ENCODE data around the gene SCUBE1. TPM values are rescaled to one million over a fixed set of nuclear protein-coding genes. Genes with fewer than 3 reads are reported as not detected.

Gene SCUBE1
- total RNA-seq, 5 donors from 2014 or later (not counting 1 experiment from before 2014, with no cell fraction given), result 0.03 to 0.10 TPM; not detected in 3

- CTCF ChIA-PET, result no interaction called here
- no peak overlapping the region for H3K4me3 Mint-ChIP-seq
- H3K4me1 ChIP-seq (ENCODE audit: control insufficient read depth in 1 of 2, extremely low read depth in 1 of 2, insufficient read depth in 2 of 2, low read length in 2 of 2), result peaks cover 10 to 52% of the 10 kb centered on the region in 2 experiments
- peaks cover 7 to 8% of the 10 kb centered on the region in 2 donors for H3K27me3 Mint-ChIP-seq
- H3K27ac Mint-ChIP-seq, result no peak overlapping the region
- WGBS (ENCODE audit: insufficient coverage), result 92% methylated on average over 14 of the region's 17 CpGs
- H3K4me1 Mint-ChIP-seq, result peaks cover 38 to 45% (median 43%) of the 10 kb centered on the region in 3 donors
- H3K36me3 Mint-ChIP-seq, result no peaks in the 10 kb centered on the region
- DNase-seq (no peak), ATAC-seq (replicated peaks in 1 of 4) (no peak)
- POLR2A ChIA-PET, result no interaction called here
- no peak overlapping the region for H3K4me3 ChIP-seq (ENCODE audit: control insufficient read depth in 1 of 2, extremely low read depth in 1 of 2, low read length in 1 of 2)
- H3K9me3 Mint-ChIP-seq, result no peaks in the 10 kb centered on the region
- no peaks in the 10 kb centered on the region for H3K9me3 ChIP-seq
- no peaks in the 10 kb centered on the region for H3K36me3 ChIP-seq (ENCODE audit: control insufficient read depth in 2 of 2, extremely low read depth in 1 of 2, insufficient read depth in 1 of 2, low read length in 1 of 2)
- H3K27ac ChIP-seq (ENCODE audit: low read length), result no peak overlapping the region
- peaks cover 0 to 9% of the 10 kb centered on the region in 2 experiments for H3K27me3 ChIP-seq (replicated peaks in 1 of 2; ENCODE audit: control insufficient read depth in 2 of 2, extremely low read depth in 1 of 2, insufficient read depth in 2 of 2, low read length in 1 of 2)
Observed at GRCh38 chr22:43260331-43261231, 82.6 kb downstream of the SCUBE1 start.

GRCh38 chr22:43257961-43258360, 85.2 kb downstream of the SCUBE1 start:
- DNase-seq (no peak), ATAC-seq (replicated peaks in 1 of 4) (no peak)
- Mint-ChIP-seq H3K36me3 (no peaks in the 10 kb centered on the region), H3K4me3 (no peak overlapping the region), H3K9me3 (no peaks in the 10 kb centered on the region), H3K27ac (no peak overlapping the region), H3K4me1 (peaks cover 19 to 23% (median 23%) of the 10 kb centered on the region in 3 donors), H3K27me3 (peaks cover 5 to 11% of the 10 kb centered on the region in 2 donors)
- Histone ChIP-seq H3K4me3 (ENCODE audit: control insufficient read depth in 1 of 2, extremely low read depth in 1 of 2, low read length in 1 of 2) (no peak overlapping the region), H3K4me1 (ENCODE audit: control insufficient read depth in 1 of 2, extremely low read depth in 1 of 2, insufficient read depth in 2 of 2, low read length in 2 of 2) (peaks cover 2 to 25% of the 10 kb centered on the region in 2 experiments), H3K27ac (ENCODE audit: low read length) (no peak overlapping the region), H3K9me3 (no peaks in the 10 kb centered on the region), H3K27me3 (replicated peaks in 1 of 2; ENCODE audit: control insufficient read depth in 2 of 2, extremely low read depth in 1 of 2, insufficient read depth in 2 of 2, low read length in 1 of 2) (peaks cover 0 to 21% of the 10 kb centered on the region in 2 experiments), H3K36me3 (ENCODE audit: control insufficient read depth in 2 of 2, extremely low read depth in 1 of 2, insufficient read depth in 1 of 2, low read length in 1 of 2) (no peaks in the 10 kb centered on the region)
- ChIA-PET POLR2A (no interaction called here), CTCF (no interaction called here)
- 50% methylated on average over 20 of the region's 20 CpGs for WGBS (ENCODE audit: insufficient coverage)

GRCh38 chr22:43257549-43257948, 85.6 kb downstream of the SCUBE1 start:
- H3K27me3 Mint-ChIP-seq, result peaks cover 5 to 11% of the 10 kb centered on the region in 2 donors

GRCh38 chr22:43256976-43257545, 86.1 kb downstream of the SCUBE1 start:
- H3K27me3 Mint-ChIP-seq, result peaks cover 5 to 11% of the 10 kb centered on the region in 2 donors
- H3K4me3 ChIP-seq (ENCODE audit: control insufficient read depth in 1 of 2, extremely low read depth in 1 of 2, low read length in 1 of 2), result no peak overlapping the region
- DNase-seq (no peak), ATAC-seq (replicated peaks in 1 of 4) (no peak)
- H3K36me3 Mint-ChIP-seq, result no peaks in the 10 kb centered on the region
- no peak overlapping the region for H3K27ac Mint-ChIP-seq
- no peaks in the 10 kb centered on the region for H3K9me3 ChIP-seq
- peaks cover 0 to 21% of the 10 kb centered on the region in 2 experiments for H3K27me3 ChIP-seq (replicated peaks in 1 of 2; ENCODE audit: control insufficient read depth in 2 of 2, extremely low read depth in 1 of 2, insufficient read depth in 2 of 2, low read length in 1 of 2)
- no peaks in the 10 kb centered on the region for H3K36me3 ChIP-seq (ENCODE audit: control insufficient read depth in 2 of 2, extremely low read depth in 1 of 2, insufficient read depth in 1 of 2, low read length in 1 of 2)
- ChIA-PET POLR2A (no interaction called here), CTCF (no interaction called here)
- H3K4me3 Mint-ChIP-seq, result no peak overlapping the region
- H3K9me3 Mint-ChIP-seq, result no peaks in the 10 kb centered on the region
- 31% methylated on average over 5 of the region's 8 CpGs for WGBS (ENCODE audit: insufficient coverage)
- no peak overlapping the region for H3K27ac ChIP-seq (ENCODE audit: low read length)
- peaks cover 0 to 16% of the 10 kb centered on the region in 2 experiments for H3K4me1 ChIP-seq (ENCODE audit: control insufficient read depth in 1 of 2, extremely low read depth in 1 of 2, insufficient read depth in 2 of 2, low read length in 2 of 2)
- H3K4me1 Mint-ChIP-seq, result peaks cover 14 to 17% (median 16%) of the 10 kb centered on the region in 3 donors

More at GRCh38 chr22:43257549-43257948, 85.6 kb downstream of the SCUBE1 start:
- H3K4me3 ChIP-seq (ENCODE audit: control insufficient read depth in 1 of 2, extremely low read depth in 1 of 2, low read length in 1 of 2), result no peak overlapping the region
- ChIA-PET POLR2A (no interaction called here), CTCF (no interaction called here)
- WGBS (ENCODE audit: insufficient coverage), result 55% methylated on average over 4 of the region's 10 CpGs
- no peak overlapping the region for H3K27ac ChIP-seq (ENCODE audit: low read length)
- Mint-ChIP-seq H3K27ac (no peak overlapping the region), H3K36me3 (no peaks in the 10 kb centered on the region), H3K9me3 (no peaks in the 10 kb centered on the region), H3K4me3 (no peak overlapping the region), H3K4me1 (peaks cover 16 to 19% (median 18%) of the 10 kb centered on the region in 3 donors)
- H3K4me1 ChIP-seq (ENCODE audit: control insufficient read depth in 1 of 2, extremely low read depth in 1 of 2, insufficient read depth in 2 of 2, low read length in 2 of 2), result peaks cover 0 to 21% of the 10 kb centered on the region in 2 experiments
- ATAC-seq (replicated peaks in 1 of 4) (no peak), DNase-seq (no peak)
- H3K27me3 ChIP-seq (replicated peaks in 1 of 2; ENCODE audit: control insufficient read depth in 2 of 2, extremely low read depth in 1 of 2, insufficient read depth in 2 of 2, low read length in 1 of 2), result peaks cover 0 to 21% of the 10 kb centered on the region in 2 experiments
- no peaks in the 10 kb centered on the region for H3K9me3 ChIP-seq
- H3K36me3 ChIP-seq (ENCODE audit: control insufficient read depth in 2 of 2, extremely low read depth in 1 of 2, insufficient read depth in 1 of 2, low read length in 1 of 2), result no peaks in the 10 kb centered on the region

- no peaks in the 10 kb centered on the region for H3K9me3 Mint-ChIP-seq
- DNase-seq, result no peak
- WGBS (ENCODE audit: insufficient coverage), result 81% methylated on average over 9 of the region's 9 CpGs
- H3K4me3 Mint-ChIP-seq, result no peak overlapping the region
- H3K36me3 ChIP-seq (ENCODE audit: control insufficient read depth in 2 of 2, extremely low read depth in 1 of 2, insufficient read depth in 1 of 2, low read length in 1 of 2), result no peaks in the 10 kb centered on the region
- POLR2A ChIA-PET, result no interaction called here
- H3K4me3 ChIP-seq (ENCODE audit: control insufficient read depth in 1 of 2, extremely low read depth in 1 of 2, low read length in 1 of 2), result no peak overlapping the region
- CTCF ChIA-PET, result no interaction called here
- no peak overlapping the region for H3K27ac ChIP-seq (ENCODE audit: low read length)
- peaks cover 0 to 22% of the 10 kb centered on the region in 2 experiments for H3K27me3 ChIP-seq (replicated peaks in 1 of 2; ENCODE audit: control insufficient read depth in 2 of 2, extremely low read depth in 1 of 2, insufficient read depth in 2 of 2, low read length in 1 of 2)
- no peak overlapping the region for H3K27ac Mint-ChIP-seq
- peaks cover 5 to 11% of the 10 kb centered on the region in 2 donors for H3K27me3 Mint-ChIP-seq
- no peak for ATAC-seq (replicated peaks in 1 of 4)
- no peaks in the 10 kb centered on the region for H3K9me3 ChIP-seq
- peaks cover 14 to 17% (median 16%) of the 10 kb centered on the region in 3 donors for H3K4me1 Mint-ChIP-seq
- peaks cover 0 to 16% of the 10 kb centered on the region in 2 experiments for H3K4me1 ChIP-seq (ENCODE audit: control insufficient read depth in 1 of 2, extremely low read depth in 1 of 2, insufficient read depth in 2 of 2, low read length in 2 of 2)
- no peaks in the 10 kb centered on the region for H3K36me3 Mint-ChIP-seq
Observed at GRCh38 chr22:43256569-43256968, 86.6 kb downstream of the SCUBE1 start.

GRCh38 chr22:43255299-43255698, 87.9 kb downstream of the SCUBE1 start:
- H3K4me3 Mint-ChIP-seq, result no peak overlapping the region
- H3K27ac ChIP-seq (ENCODE audit: low read length), result no peak overlapping the region
- H3K27ac Mint-ChIP-seq, result no peak overlapping the region
- H3K27me3 Mint-ChIP-seq, result peaks cover 5 to 11% of the 10 kb centered on the region in 2 donors
- ATAC-seq (replicated peaks in 1 of 4), result no peak
- ChIA-PET POLR2A (no interaction called here), CTCF (no interaction called here)
- no peak for DNase-seq
- peaks cover 0 to 29% of the 10 kb centered on the region in 2 experiments for H3K27me3 ChIP-seq (replicated peaks in 1 of 2; ENCODE audit: control insufficient read depth in 2 of 2, extremely low read depth in 1 of 2, insufficient read depth in 2 of 2, low read length in 1 of 2)
- peaks cover 14 to 16% (median 15%) of the 10 kb centered on the region in 3 donors for H3K4me1 Mint-ChIP-seq
- no peaks in the 10 kb centered on the region for H3K9me3 ChIP-seq
- no peaks in the 10 kb centered on the region for H3K36me3 ChIP-seq (ENCODE audit: control insufficient read depth in 2 of 2, extremely low read depth in 1 of 2, insufficient read depth in 1 of 2, low read length in 1 of 2)
- H3K4me1 ChIP-seq (ENCODE audit: control insufficient read depth in 1 of 2, extremely low read depth in 1 of 2, insufficient read depth in 2 of 2, low read length in 2 of 2), result peaks cover 0 to 16% of the 10 kb centered on the region in 2 experiments
- H3K9me3 Mint-ChIP-seq, result no peaks in the 10 kb centered on the region
- 91% methylated on average over 12 of the region's 23 CpGs for WGBS (ENCODE audit: insufficient coverage)
- no peak overlapping the region for H3K4me3 ChIP-seq (ENCODE audit: control insufficient read depth in 1 of 2, extremely low read depth in 1 of 2, low read length in 1 of 2)
- no peaks in the 10 kb centered on the region for H3K36me3 Mint-ChIP-seq

Data from T-cell (primary cell).